GM12873 (cell line): ENCODE data around the gene ERMN.

Experiments used
- TF ChIP-seq, protein P1 (sequence below): IDR thresholded peaks from 2 replicates; pipeline ENCODE4 v1.5.1; 2012; ENCODE audit warnings: low read depth, mild to moderate bottlenecking, moderate library complexity, low read length, control low read depth; ENCODE audit not compliant: insufficient read depth; ENCODE audit errors: missing control alignments

ERMN gene

DNA sequence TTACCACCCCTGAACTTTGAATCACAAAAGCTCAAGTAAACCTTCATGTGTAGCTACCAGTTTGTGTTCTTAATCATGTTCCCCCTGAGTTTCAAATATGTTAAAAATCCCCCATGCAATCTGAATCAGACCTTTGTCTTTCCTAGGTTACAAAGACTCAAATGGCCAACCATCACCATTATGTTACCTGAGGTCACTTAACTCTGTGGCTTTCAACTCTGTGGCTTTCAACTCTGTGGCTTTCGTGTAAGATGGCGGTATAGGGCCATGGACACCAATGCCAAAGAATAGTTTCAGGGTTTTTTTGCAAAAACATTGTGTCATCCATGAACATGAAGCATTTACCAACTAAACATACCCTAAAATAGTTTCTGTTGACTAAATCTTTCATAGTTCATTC is 6.7 kb downstream of the ERMN start:
- TF ChIP-seq, protein P1, sequence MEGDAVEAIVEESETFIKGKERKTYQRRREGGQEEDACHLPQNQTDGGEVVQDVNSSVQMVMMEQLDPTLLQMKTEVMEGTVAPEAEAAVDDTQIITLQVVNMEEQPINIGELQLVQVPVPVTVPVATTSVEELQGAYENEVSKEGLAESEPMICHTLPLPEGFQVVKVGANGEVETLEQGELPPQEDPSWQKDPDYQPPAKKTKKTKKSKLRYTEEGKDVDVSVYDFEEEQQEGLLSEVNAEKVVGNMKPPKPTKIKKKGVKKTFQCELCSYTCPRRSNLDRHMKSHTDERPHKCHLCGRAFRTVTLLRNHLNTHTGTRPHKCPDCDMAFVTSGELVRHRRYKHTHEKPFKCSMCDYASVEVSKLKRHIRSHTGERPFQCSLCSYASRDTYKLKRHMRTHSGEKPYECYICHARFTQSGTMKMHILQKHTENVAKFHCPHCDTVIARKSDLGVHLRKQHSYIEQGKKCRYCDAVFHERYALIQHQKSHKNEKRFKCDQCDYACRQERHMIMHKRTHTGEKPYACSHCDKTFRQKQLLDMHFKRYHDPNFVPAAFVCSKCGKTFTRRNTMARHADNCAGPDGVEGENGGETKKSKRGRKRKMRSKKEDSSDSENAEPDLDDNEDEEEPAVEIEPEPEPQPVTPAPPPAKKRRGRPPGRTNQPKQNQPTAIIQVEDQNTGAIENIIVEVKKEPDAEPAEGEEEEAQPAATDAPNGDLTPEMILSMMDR = no peak

GRCh38 chr2:157315901-157316300 is 9.7 kb downstream of the ERMN start:
- TF ChIP-seq, protein P1 = no peak

DNA sequence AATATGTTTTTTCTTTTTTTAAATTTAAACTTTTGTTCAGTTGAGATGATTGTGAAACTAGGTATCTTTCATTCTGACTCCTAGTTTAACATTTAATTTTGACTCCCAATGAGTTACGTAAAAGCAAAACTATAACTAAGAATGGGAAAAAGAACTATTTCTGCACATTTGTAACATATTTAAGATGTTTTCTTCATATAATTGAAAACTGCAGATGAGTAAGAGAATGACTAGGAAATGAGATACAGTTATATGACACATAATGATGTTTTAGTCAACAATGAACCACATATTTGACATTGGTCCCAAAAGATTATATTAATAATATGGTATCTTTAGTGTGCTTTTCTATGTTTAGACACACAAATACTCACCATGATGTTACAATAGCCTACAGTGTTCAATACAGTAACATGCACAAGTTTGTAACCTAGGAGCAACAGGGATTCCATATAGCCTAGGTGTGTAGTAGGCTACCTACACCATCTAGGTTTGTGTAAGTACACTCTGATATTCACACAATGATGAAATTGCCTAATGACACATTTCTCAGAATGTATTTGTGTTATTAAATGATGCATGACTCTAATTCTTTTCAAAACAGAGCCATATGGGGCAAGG is 12.6 kb downstream of the ERMN start:
- TF ChIP-seq, protein P1 = no peak

DNA sequence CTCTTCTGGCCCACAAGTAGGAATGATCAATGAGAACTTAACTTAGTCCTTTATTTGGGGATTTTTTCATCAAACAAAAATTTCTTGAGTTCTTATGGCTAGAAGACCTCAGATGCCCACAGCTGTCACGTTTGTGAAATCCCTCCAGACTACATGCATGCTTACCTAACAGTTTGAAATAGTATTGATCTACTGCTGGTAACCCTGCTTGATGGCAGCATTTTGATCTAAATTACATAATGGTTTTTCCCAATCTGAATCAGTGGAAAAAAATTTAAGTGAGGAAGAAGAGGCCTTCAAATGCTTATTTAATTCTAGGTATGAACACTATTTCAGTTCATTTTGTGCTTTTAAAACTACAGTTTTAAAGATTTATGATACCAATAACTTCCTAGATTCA is 13.9 kb downstream of the ERMN start:
- TF ChIP-seq, protein P1 = no peak

DNA sequence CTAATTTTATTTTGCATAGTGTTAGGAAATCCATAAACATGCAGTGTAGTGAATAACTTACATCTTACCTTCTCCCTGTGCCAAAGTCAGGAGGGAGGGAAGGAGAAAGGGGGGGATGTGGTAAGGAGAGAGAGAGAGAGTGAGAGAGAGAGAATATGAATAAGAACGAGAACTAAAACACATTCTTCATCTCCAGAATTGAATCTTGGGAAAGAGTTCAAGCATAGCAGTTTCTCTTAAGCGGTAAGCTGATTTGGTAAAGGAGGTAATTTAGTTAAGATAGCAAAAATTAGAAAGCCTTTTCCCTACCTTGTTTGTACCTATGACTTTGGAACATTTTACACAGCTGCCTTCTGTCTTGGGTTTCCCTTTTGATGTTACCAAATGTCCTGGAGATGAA is 15.7 kb downstream of the ERMN start:
- TF ChIP-seq, protein P1 = no peak

GRCh38 chr2:157307021-157307420 is 18.6 kb downstream of the ERMN start:
- TF ChIP-seq, protein P1 = peak; percentile 34

- TF ChIP-seq, protein P1 = no peak
Observed at GRCh38 chr2:157305723-157306110, 19.9 kb downstream of the ERMN start.
